NT2/D1 (cell line): ENCODE data around the gene RIT2.

Experiments
- DNase-seq: peaks from one replicate; pipeline ENCODE4 v3.0.0-alpha.2; 2011; ENCODE audit warnings: low read depth, low spot score
- H3K27me3 ChIP-seq: 2 replicates; pipeline ENCODE4 v1.6.0; 2011; ENCODE audit warnings: mild to moderate bottlenecking; ENCODE audit not compliant: insufficient read length, insufficient read depth
- H3K36me3 ChIP-seq: 2 replicates; pipeline ENCODE4 v1.6.1; 2011; ENCODE audit warnings: mild to moderate bottlenecking, low read length, mixed read lengths; ENCODE audit not compliant: insufficient read depth, insufficient read length
- H3K4me1 ChIP-seq: 2 replicates; pipeline ENCODE4 v1.5.1; 2011; ENCODE audit not compliant: insufficient read depth, insufficient read length
- H3K4me3 ChIP-seq: 2 replicates; pipeline ENCODE4 v1.5.1; 2011; ENCODE audit warnings: low read depth; ENCODE audit not compliant: insufficient read length
- H3K9ac ChIP-seq: 2 replicates; pipeline ENCODE4 v1.6.0; 2011; ENCODE audit warnings: low read depth; ENCODE audit not compliant: insufficient read length
- H3K9me3 ChIP-seq: 2 replicates; pipeline ENCODE4 v1.5.1; 2011; ENCODE audit warnings: mild to moderate bottlenecking, low read length; ENCODE audit not compliant: insufficient read depth
- SUZ12 ChIP-seq: IDR thresholded peaks from 2 replicates; pipeline ENCODE4 v1.6.1; 2011; ENCODE audit not compliant: insufficient read length, insufficient read depth; ENCODE audit errors: extremely low read depth
- YY1 ChIP-seq: IDR thresholded peaks from 2 replicates; pipeline ENCODE4 v1.6.1; 2011; ENCODE audit not compliant: insufficient read length, insufficient read depth
- ZNF274 ChIP-seq: IDR thresholded peaks from 2 replicates; pipeline ENCODE4 v1.6.1; 2011; ENCODE audit warnings: mild to moderate bottlenecking, low read depth, low read length

Gene RIT2

GRCh38 chr18:43009674-43010073, 105.8 kb downstream of the RIT2 start:
- TF ChIP-seq SUZ12, result no peak
- TF ChIP-seq ZNF274, result no peak
- no peak for TF ChIP-seq YY1

GRCh38 chr18:43007365-43007764, 108.1 kb downstream of the RIT2 start:
- no peak overlapping the region for H3K4me3 ChIP-seq
- no peak for TF ChIP-seq ZNF274
- no peak for TF ChIP-seq YY1
- TF ChIP-seq SUZ12, result no peak

More at GRCh38 chr18:43009674-43010073, 105.8 kb downstream of the RIT2 start:
- H3K27me3 ChIP-seq, result no peaks in the 10 kb centered on the region
- H3K9ac ChIP-seq, result no peak overlapping the region
- H3K4me3 ChIP-seq, result no peak overlapping the region
- no peaks in the 10 kb centered on the region for H3K4me1 ChIP-seq
- DNase-seq, result no peak
- no peaks in the 10 kb centered on the region for H3K9me3 ChIP-seq
- no peaks in the 10 kb centered on the region for H3K36me3 ChIP-seq

GRCh38 chr18:43004421-43004820, 111.1 kb downstream of the RIT2 start:
- no peak overlapping the region for H3K4me3 ChIP-seq
- TF ChIP-seq SUZ12 (no peak), YY1 (no peak), ZNF274 (no peak)
- no peak overlapping the region for H3K9ac ChIP-seq
- no peaks in the 10 kb centered on the region for H3K27me3 ChIP-seq
- H3K36me3 ChIP-seq, result no peaks in the 10 kb centered on the region
- no peaks in the 10 kb centered on the region for H3K9me3 ChIP-seq
- no peaks in the 10 kb centered on the region for H3K4me1 ChIP-seq
- DNase-seq, result no peak

More at GRCh38 chr18:43007365-43007764, 108.1 kb downstream of the RIT2 start:
- H3K9ac ChIP-seq, result no peak overlapping the region
- H3K9me3 ChIP-seq, result no peaks in the 10 kb centered on the region
- DNase-seq, result no peak
- no peaks in the 10 kb centered on the region for H3K27me3 ChIP-seq
- no peaks in the 10 kb centered on the region for H3K36me3 ChIP-seq
- H3K4me1 ChIP-seq, result no peaks in the 10 kb centered on the region

- no peak for DNase-seq
- Histone ChIP-seq H3K9ac (no peak overlapping the region), H3K36me3 (no peaks in the 10 kb centered on the region), H3K27me3 (no peaks in the 10 kb centered on the region), H3K4me3 (no peak overlapping the region), H3K4me1 (no peaks in the 10 kb centered on the region), H3K9me3 (no peaks in the 10 kb centered on the region)
- no peak for TF ChIP-seq ZNF274
- TF ChIP-seq SUZ12, result no peak
- no peak for TF ChIP-seq YY1
Observed at GRCh38 chr18:43001821-43002220, 113.7 kb downstream of the RIT2 start.

- no peak for TF ChIP-seq ZNF274
- no peak for TF ChIP-seq YY1
- TF ChIP-seq SUZ12, result no peak
- no peaks in the 10 kb centered on the region for H3K9me3 ChIP-seq
- no peaks in the 10 kb centered on the region for H3K4me1 ChIP-seq
- DNase-seq, result no peak
- no peak overlapping the region for H3K9ac ChIP-seq
- H3K36me3 ChIP-seq, result no peaks in the 10 kb centered on the region
- no peaks in the 10 kb centered on the region for H3K27me3 ChIP-seq
- H3K4me3 ChIP-seq, result no peak overlapping the region
Observed at GRCh38 chr18:42996824-42997223, 118.7 kb downstream of the RIT2 start.

- Histone ChIP-seq H3K4me1 (no peaks in the 10 kb centered on the region), H3K9ac (no peak overlapping the region), H3K27me3 (no peaks in the 10 kb centered on the region), H3K9me3 (no peaks in the 10 kb centered on the region), H3K36me3 (no peaks in the 10 kb centered on the region), H3K4me3 (no peak overlapping the region)
- no peak for DNase-seq
- TF ChIP-seq ZNF274, result no peak
- TF ChIP-seq SUZ12, result no peak
- no peak for TF ChIP-seq YY1
Observed at GRCh38 chr18:42980426-42980825, 135.1 kb downstream of the RIT2 start.

GRCh38 chr18:42977982-42978637, 137.4 kb downstream of the RIT2 start:
- Histone ChIP-seq H3K9ac (no peak overlapping the region), H3K4me1 (no peaks in the 10 kb centered on the region), H3K36me3 (no peaks in the 10 kb centered on the region), H3K4me3 (no peak overlapping the region), H3K27me3 (no peaks in the 10 kb centered on the region), H3K9me3 (no peaks in the 10 kb centered on the region)
- TF ChIP-seq SUZ12, result no peak
- TF ChIP-seq YY1, result no peak
- no peak for TF ChIP-seq ZNF274
- no peak for DNase-seq
